Cerebellar nuclear complex (tissue), 1 donor: ENCODE measurements around the gene LTBR.

Source experiments
- DNase-seq, 2 experiments: peaks; one replicate each; lab custom pipeline; 2025; lab: John Stamatoyannopoulos, UW

LTBR gene

DNA sequence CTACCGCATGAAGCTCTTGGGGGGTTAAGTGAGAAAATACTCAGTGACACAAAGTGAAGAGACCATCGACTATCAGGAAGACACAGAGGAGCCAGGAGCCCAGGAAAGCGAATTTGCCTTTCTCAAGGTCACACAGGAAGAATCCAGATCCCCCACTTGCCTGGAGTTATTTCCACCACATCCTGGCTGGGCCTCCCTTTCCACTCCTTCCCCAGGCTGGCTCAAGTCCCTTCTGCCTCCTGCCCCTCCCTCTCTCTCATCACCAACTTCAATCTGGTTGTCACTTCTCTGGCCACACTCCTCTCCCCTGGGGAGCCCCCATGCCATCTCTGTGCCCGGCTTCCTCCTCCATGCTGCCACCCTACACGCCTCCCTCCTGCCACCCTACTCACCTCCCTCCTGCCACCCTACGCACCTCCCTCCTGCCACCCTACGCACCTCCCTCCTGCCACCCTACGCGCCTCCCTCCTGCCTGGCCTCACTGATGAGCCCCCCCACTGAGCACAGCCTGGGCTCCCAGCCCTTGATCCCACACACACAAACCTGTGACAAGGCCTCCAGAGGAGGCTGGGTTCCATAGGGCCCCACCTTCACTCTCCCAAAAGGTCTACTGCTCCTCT, 14.9 kb upstream of the LTBR start:
- no peak for DNase-seq

- DNase-seq, result no peak
Measured at GRCh38 chr12:6369916-6370575, 13.9 kb upstream of the LTBR start.

GRCh38 chr12:6370576-6370935, 13.4 kb upstream of the LTBR start:
- no peak for DNase-seq

- DNase-seq, result no peak
Measured at GRCh38 chr12:6370994-6371754, 12.8 kb upstream of the LTBR start.

GRCh38 chr12:6372403-6373003, 11.5 kb upstream of the LTBR start:
- DNase-seq, result no peak

GRCh38 chr12:6373022-6373787, 10.8 kb upstream of the LTBR start:
- no peak for DNase-seq

- DNase-seq, result no peak
Measured at GRCh38 chr12:6374028-6374785, 9.8 kb upstream of the LTBR start.

- no peak for DNase-seq
Measured at GRCh38 chr12:6374786-6375160, 9.2 kb upstream of the LTBR start.

DNA sequence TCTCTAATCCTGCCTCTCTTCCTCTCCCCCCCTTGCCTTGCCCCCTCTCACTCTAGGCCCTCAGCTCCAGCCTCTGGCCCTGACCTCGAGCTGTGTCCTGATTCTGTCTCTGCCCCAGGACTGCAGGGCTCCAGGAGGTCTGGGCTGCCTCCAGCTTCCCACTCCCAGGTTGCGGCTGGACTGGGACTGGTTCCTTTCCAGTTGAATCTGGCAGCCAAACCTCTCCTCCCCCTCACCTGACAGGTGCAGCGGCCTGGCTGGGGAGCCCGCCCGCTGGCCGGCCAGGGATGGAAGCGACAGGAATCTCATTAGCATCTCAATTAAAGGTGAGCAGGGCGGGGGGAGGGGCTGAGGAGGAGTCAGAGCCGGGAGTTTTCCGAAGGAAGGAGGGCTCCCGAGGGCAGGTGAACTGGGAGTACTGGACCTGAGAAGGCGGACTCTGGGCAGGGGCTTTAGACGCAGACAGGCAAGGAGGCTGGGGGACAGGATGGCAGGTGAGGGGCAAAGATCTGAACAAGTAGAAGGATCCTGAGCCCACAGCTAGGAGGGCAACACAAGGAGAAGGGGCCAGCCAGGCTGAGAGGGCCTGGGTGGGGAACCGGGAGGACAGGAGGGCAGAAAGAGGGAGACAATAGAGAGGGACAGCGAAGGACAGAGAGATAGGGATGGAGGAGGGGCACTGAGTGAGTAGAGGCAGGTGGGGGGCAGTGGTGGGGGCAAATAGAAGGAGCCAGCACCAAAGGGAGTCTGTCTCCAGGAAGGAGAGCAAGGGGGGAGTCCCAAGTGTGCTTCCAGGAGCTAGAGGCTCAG, 8.5 kb upstream of the LTBR start, which contains the start of gene SCNN1A:
SCNN1A (minus strand) TSS at position 295 of the 810 bp plus-strand sequence. CDS start 780 bp downstream, outside the sequence.
- DNase-seq, result no peak

GRCh38 chr12:6376079-6376869, 7.7 kb upstream of the LTBR start:
- DNase-seq, result no peak

- DNase-seq, result no peak
Measured at GRCh38 chr12:6376870-6377666, 6.9 kb upstream of the LTBR start.

DNA sequence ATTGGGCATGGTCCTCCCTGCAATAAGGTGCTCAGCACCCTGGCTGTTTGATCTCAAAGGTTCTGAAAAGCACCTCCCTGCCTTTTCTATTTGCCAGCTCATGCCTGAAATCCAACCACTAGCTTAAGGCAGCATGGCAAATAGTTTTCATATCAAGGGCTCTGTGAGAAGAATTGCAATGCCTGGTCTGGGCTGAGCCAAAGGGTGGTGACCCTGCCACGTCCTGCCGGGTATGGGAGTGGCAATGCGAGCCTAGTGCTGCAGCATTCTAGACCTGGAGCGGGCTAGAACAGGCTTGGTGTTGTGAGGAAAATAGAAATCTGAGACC, 6.3 kb upstream of the LTBR start:
- no peak for DNase-seq

- no peak for DNase-seq
Measured at GRCh38 chr12:6378709-6379472, 5.1 kb upstream of the LTBR start.

GRCh38 chr12:6380141-6381121, 3.5 kb upstream of the LTBR start:
- DNase-seq, result no peak

DNA sequence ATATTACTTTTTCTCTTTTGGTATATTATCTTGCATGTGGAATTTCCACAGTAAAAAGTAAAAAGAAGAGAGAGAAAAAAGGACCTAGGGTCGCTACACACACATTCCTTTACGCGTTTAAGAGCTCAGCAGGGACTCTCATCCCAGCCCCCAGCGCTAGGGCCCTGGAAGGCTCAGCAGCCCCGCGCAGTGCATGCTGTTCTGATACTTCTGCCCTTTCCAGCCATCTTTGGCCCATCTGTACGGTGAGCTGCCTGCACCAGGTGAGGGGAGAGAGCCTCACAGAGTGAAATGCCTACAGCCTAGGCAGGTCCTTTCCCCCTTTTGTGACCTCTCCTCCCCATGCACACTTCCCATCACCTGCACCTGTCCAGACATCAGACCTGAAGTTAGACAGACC, 1.6 kb upstream of the LTBR start:
- DNase-seq, result no peak

- no peak for DNase-seq
Measured at GRCh38 chr12:6382982-6383381, 980 bp upstream of the LTBR start.
